Loucy (cell line): ENCODE data around the gene FN3KRP.

Experiments used
- EZH2phosphoT487 ChIP-seq: fragments of 200-600 bp; IDR thresholded peaks from 2 replicates; pipeline ENCODE4 v1.6.1; 2018; ENCODE audit warnings: antibody characterized with exemption, mild to moderate bottlenecking, moderate library complexity, borderline replicate concordance
- TF ChIP-seq, protein P1 (sequence below): fragments of 200-600 bp; sonication (generic); conservative IDR thresholded peaks from 2 replicates; pipeline ENCODE4 v1.5.1; 2014; ENCODE audit warnings: mild to moderate bottlenecking, antibody characterized with exemption, low read length

DNA sequence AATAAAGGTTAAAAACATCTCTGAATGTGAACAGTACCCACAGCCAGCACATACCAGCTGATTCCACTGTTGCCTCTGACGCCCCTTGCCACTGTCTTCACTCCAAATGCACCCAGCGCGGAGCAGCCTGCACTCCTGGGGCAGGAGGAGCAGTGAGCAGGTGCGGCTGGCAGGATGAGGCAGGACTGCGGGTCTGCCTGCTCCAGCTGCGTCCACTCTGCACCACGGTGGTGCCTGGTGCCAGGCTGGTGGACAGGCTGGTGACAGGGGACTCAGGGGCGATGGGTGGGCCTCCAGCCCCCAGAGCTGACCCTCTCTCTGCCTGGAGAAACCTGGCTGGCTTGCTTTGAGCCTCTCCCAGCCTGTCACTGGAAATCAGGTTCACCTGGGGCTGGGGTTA is 27.4 kb upstream of the FN3KRP start:
- TF ChIP-seq, protein P1, sequence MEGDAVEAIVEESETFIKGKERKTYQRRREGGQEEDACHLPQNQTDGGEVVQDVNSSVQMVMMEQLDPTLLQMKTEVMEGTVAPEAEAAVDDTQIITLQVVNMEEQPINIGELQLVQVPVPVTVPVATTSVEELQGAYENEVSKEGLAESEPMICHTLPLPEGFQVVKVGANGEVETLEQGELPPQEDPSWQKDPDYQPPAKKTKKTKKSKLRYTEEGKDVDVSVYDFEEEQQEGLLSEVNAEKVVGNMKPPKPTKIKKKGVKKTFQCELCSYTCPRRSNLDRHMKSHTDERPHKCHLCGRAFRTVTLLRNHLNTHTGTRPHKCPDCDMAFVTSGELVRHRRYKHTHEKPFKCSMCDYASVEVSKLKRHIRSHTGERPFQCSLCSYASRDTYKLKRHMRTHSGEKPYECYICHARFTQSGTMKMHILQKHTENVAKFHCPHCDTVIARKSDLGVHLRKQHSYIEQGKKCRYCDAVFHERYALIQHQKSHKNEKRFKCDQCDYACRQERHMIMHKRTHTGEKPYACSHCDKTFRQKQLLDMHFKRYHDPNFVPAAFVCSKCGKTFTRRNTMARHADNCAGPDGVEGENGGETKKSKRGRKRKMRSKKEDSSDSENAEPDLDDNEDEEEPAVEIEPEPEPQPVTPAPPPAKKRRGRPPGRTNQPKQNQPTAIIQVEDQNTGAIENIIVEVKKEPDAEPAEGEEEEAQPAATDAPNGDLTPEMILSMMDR = no peak
- TF ChIP-seq EZH2phosphoT487 = no peak
